ENCODE measurements around the gene PAX3.

GRCh38 chr2:222322236-222322635 is 23.4 kb upstream of the PAX3 start:
- TF ChIP-seq CTCF (IDR thresholded peaks at IDR 0.05; ENCODE audit: insufficient read depth, low read length) (no peak), POLR2AphosphoS5 (IDR thresholded peaks at IDR 0.05; ENCODE audit: low read depth) (no peak), REST (IDR thresholded peaks at IDR 0.05; ENCODE audit: insufficient replicate concordance, low read depth) (no peak), GABPA (IDR thresholded peaks at IDR 0.05; ENCODE audit: low read depth) (no peak)
